GM19467 (cell line): ENCODE measurements around the gene PPP1R36.
A peak's percentile ranks its signal among the peaks of the same experiment; 100 is the strongest.
"Not testable (repeated sequence)": the region's sequence is repeated elsewhere in the genome, so short reads cannot be mapped to it uniquely, and the experiment has no call there.

ENCODE experiments used
- ATAC-seq: cut with Tn5 transposase; IDR thresholded peaks from one replicate; pipeline ENCODE4 v1.9.1; 2021; ENCODE audit warnings: mild to moderate bottlenecking, moderate library complexity; ENCODE audit not compliant: unreplicated experiment

PPP1R36 gene

DNA sequence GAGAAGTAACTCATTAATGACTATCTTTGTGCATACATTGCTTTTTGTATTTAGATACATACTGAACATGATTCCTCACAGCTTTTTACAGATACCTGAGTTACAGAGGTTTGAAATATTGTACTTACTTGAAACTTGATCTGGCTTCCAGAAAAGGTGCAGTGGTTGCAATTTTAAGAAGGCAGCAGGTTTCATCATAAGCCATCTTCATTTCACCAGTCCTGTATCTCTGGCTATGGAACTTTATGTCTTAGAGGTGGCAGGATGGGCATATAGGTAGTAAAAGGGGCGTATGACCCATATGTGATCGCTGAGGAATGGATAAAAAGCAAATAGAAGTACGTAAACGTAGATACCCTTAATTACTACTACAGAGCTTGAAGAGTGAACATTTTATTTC lies 31.5 kb upstream of the PPP1R36 start:
- ATAC-seq, result no peak

DNA sequence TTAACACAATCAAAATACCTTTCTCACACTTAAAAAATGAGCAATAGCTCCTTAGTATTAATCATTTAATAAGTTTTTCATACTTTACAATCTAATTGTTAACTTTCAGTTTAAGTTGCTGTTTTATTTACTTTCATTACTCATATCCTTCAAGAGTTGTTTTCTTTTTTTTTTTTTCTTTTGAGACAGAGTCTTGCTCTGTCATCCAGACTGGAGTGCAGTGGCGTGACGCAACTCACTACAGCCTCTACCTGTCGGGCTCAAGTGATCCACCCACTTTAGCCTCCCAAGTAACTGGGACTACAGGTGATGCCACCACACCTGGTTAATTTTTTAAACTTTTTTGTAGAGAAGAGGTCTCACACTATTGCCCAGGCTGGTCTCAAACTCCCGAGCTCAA lies 29.1 kb upstream of the PPP1R36 start:
- ATAC-seq, result no peak

DNA sequence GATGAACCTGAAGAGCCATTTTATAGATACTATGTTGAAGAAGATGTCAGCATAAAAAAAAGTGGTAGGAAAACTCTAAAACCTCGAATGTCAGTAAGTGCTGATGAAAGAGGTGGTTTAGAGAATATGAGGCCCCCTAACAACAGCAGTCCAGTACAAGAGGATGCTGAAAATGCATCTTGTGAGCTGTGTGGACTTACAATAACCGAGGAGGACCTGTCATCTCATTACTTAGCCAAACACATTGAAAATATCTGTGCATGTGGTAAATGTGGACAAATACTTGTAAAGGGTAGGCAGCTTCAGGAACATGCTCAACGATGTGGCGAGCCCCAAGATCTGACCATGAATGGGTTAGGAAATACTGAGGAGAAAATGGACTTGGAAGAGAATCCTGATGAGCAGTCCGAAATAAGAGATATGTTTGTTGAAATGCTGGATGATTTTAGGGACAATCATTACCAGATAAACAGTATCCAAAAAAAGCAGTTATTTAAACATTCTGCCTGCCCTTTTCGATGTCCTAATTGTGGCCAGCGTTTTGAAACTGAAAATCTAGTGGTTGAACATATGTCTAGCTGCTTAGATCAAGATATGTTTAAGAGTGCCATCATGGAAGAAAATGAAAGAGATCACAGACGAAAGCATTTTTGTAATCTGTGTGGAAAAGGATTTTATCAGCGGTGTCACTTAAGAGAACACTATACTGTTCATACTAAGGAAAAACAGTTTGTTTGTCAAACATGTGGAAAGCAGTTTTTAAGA lies 27.0 kb upstream of the PPP1R36 start:
- ATAC-seq, result no peak

DNA sequence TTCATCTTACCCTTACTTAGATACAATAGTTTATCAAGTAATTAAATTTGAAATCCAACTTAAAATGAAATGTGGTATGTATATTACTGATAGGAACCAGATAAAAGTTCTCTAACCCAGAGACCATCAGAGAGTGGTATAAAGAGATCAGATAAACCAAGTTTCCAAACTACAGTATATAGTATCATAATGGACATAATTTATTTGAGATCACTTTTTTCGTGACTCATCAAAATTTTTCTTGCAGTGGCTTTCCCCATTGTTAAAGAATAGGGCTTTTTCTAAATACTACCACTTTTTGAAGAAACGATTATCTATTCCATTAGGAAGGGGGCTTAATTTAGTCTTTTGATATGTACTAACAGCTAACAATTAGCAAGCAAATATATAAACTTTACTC lies 24.4 kb upstream of the PPP1R36 start:
- no peak for ATAC-seq

DNA sequence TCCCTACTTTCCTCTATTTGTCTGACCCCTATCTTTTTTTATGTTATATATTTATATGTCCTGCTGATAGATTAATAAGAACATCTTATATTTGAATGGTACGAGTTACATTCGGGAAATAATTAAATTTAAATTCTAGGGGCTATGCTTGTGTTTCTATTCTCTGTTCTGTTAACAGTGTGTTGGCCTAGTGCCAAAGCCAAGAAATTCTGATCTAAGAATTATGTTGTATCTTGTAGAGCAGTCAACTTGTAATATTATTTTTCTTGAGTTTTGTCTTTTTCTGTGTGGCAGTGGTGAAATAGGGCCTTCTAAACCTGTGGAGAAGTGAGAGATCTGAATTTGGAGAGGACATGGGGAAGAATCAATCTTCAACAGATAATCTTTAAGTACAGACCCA lies 18.2 kb upstream of the PPP1R36 start:
- ATAC-seq, result no peak

DNA sequence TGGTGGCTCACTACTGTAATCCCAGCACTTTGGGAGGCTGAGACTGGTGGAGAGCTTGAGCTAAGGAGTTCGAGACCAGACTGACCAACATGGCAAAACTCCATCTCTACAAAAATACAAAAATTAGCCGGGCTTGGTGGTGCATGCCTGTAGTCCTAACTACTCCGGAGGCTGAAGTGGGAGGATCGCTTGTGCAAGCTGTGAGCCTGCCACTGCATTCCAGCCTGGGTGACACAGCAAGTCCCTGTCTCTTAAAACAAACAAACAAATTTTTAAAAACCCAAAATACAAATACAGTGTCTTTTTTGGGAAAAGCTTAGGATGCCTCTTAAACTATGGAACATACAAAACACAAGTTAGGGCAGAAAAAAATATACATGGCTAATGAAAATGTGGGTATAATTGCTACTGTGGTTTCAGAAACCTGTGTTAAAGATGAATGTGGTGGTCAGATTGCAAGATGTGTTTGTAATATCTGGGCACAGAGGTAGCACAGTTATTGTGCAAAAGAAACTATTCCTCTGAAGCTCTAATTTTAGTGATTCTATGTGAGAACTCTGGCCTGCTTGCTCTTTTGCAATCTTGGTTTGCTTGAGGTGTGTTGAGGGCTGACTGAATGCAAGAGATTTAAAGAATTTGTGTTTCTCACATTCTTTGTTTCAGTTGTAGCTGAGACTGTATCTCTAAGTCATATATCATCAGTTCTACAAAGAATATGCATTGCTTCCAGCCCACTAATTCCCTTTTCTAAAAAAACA lies 13.1 kb upstream of the PPP1R36 start:
- ATAC-seq, result no peak

DNA sequence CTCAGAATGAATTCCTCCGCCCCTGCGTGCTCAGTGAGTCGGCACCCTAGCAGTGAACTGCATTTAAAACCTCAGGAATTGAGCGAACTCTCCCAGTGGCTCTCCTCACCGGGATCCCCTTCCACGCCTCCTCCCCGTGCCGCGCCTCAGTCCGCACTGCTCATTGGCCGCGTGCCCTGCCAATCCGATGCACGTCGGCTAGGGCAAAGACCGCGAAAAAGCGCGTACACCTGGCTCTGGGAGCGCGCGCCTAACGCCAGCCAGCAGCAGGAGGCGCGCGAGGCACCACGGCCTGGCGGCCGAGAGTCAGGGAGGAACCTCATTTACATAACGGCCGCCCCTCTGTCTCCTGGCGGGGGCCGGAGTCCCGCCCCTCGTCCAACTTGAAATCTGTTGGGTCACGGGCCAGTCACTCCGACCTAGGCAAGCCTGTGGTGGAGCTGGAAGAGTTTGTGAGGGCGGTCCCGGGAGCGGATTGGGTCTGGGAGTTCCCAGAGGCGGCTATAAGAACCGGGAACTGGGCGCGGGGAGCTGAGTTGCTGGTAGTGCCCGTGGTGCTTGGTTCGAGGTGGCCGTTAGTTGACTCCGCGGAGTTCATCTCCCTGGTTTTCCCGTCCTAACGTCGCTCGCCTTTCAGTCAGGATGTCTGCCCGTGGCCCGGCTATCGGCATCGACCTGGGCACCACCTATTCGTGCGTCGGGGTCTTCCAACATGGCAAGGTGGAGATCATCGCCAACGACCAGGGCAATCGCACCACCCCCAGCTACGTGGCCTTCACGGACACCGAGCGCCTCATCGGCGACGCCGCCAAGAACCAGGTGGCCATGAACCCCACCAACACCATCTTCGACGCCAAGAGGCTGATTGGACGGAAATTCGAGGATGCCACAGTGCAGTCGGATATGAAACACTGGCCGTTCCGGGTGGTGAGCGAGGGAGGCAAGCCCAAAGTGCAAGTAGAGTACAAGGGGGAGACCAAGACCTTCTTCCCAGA lies 9.3 kb upstream of the PPP1R36 start, which contains the start of gene HSPA2:
Gene HSPA2 (plus strand): TSS at position 534 of the 995 bp plus-strand sequence. CDS start 109 bp downstream, at position 643.
- ATAC-seq, result peak; percentile 95

DNA sequence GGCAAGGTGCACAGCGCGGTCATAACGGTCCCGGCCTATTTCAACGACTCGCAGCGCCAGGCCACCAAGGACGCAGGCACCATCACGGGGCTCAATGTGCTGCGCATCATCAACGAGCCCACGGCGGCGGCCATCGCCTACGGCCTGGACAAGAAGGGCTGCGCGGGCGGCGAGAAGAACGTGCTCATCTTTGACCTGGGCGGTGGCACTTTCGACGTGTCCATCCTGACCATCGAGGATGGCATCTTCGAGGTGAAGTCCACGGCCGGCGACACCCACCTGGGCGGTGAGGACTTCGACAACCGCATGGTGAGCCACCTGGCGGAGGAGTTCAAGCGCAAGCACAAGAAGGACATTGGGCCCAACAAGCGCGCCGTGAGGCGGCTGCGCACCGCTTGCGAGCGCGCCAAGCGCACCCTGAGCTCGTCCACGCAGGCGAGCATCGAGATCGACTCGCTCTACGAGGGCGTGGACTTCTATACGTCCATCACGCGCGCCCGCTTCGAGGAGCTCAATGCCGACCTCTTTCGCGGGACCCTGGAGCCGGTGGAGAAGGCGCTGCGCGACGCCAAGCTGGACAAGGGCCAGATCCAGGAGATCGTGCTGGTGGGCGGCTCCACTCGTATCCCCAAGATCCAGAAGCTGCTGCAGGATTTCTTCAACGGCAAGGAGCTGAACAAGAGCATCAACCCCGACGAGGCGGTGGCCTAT lies 8.3 kb upstream of the PPP1R36 start:
- ATAC-seq, result no peak

DNA sequence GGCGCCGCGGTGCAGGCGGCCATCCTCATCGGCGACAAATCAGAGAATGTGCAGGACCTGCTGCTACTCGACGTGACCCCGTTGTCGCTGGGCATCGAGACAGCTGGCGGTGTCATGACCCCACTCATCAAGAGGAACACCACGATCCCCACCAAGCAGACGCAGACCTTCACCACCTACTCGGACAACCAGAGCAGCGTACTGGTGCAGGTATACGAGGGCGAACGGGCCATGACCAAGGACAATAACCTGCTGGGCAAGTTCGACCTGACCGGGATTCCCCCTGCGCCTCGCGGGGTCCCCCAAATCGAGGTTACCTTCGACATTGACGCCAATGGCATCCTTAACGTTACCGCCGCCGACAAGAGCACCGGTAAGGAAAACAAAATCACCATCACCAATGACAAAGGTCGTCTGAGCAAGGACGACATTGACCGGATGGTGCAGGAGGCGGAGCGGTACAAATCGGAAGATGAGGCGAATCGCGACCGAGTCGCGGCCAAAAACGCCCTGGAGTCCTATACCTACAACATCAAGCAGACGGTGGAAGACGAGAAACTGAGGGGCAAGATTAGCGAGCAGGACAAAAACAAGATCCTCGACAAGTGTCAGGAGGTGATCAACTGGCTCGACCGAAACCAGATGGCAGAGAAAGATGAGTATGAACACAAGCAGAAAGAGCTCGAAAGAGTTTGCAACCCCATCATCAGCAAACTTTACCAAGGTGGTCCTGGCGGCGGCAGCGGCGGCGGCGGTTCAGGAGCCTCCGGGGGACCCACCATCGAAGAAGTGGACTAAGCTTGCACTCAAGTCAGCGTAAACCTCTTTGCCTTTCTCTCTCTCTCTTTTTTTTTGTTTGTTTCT lies 7.6 kb upstream of the PPP1R36 start:
- ATAC-seq, result no peak

DNA sequence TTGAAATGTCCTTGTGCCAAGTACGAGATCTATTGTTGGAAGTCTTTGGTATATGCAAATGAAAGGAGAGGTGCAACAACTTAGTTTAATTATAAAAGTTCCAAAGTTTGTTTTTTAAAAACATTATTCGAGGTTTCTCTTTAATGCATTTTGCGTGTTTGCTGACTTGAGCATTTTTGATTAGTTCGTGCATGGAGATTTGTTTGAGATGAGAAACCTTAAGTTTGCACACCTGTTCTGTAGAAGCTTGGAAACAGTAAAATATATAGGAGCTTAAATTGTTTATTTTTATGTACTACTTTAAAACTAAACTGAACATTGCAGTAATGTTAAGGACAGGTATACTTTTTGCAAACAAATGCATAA lies 6.9 kb upstream of the PPP1R36 start:
- no peak for ATAC-seq

DNA sequence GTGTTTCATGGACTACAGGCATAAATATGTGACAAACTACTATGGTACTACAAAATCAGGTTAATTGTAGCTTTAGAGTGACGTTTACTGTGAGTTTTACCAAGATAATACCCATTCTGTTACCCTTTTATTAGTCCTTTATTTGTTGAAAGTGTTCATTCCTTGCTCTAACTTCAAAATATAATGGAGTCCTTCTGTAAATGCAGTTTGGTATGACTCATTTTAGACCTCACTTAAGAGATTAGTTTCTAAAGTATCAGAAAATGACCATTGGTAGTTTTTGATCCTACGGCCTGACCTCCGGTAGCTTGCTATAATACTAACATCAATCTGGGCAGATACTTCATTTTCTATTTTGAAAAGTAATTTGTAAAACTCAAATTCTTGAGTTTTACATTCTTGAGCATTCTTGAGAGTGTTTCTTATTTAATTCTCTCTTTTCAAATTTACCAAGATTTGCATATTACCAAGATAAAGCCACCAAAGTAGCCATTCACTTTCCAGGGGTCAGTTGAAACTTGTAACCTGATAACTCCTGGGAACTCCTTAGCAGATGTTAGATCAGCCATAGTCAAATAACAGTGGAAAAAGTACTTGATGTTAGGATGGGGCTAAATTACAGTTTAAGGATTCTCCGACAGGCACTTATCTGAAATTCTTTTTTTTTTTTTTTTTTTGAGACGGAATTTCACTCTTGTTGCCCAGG lies 5.0 kb upstream of the PPP1R36 start:
- no peak for ATAC-seq

DNA sequence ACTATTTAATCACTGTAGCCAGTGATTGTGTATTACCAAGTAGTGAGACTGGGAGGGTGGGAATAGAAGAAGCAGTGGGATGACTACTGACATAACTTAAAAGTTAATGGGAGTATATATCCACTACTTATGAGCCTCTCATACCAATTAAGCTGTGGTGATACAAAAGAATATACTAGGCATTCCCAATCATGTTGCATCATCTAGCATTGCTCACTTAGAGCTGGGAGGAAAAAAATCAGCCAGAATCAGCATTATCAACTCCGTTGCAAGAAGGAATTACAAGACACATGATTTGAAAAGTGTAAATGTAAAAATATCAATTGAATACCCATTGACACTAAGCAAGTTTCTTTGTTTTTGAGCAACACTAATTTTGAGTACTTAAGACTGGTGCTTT lies 745 bp upstream of the PPP1R36 start:
- no peak for ATAC-seq

DNA sequence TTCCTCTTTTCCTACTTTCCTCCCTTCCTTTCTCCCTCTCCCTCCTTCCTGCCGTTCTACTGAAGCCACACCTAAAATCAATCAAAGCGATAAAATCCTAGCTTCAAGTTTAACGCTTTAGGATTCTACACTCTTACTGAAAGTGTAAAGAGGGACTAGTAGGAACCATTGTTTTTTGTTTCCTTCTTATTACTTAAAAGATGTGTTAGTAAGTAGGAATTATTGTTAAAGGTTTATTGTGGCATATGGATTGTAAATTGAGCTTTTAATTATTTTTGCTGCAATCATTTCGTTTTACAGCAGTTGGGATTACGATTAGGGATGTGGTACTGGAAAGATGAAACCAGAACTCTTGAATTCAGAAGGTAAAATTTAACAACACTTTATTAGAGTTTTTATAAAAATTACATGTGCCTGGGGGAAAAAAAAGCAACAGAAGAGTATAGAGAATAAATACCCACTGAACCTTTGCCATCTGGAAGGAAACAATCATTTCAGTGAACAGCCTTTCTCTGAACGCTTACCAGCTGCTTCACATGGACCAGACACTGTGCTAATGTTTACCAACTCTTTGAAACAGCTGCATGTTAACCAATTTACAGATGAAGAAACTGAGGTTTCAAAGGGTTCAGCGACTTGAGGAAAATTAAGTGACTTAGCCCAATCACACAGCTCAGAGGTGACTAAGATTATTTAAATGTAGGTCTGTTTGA lies 1.0 kb downstream of the PPP1R36 start:
- ATAC-seq, result no peak

DNA sequence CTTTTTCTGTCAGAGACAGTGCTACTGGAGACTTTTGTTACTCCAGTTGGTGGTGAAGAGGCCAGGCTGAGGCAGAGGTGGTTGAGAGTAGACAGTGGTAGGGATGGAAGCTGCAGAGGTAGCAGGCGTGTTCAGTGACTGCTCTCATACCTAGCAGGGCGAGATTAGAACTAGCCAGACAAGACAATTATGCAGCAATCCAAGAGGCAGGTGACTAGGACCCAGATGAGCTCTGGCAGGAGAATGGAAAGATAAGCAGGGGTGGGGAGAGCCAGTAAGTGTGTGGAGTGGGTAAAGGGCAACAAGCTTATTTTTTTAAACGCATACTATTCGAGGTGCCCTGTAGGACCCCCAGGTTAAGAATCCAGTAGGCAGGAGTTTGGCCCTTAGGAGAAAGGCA lies 4.8 kb downstream of the PPP1R36 start:
- ATAC-seq, result no peak

DNA sequence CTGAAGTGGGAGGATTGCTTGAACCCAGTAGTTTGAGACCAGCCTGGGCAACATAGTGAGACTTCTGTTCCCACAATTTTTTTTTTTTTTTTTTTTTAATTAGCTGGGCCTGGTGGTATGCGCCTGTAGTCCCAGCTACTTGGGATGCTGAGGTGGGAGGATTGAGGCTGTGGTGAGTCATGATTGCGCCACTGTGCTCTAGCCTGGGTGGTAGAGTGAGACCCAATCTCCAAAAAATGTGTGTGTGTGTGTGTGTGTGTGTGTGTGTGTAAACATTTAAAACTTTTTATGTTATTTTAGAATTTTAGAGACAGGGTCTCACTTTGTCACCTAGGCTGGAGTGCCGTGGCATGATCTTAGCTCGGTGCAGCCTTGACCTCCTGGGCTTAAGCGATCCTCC lies 6.8 kb downstream of the PPP1R36 start:
- ATAC-seq, result no peak

DNA sequence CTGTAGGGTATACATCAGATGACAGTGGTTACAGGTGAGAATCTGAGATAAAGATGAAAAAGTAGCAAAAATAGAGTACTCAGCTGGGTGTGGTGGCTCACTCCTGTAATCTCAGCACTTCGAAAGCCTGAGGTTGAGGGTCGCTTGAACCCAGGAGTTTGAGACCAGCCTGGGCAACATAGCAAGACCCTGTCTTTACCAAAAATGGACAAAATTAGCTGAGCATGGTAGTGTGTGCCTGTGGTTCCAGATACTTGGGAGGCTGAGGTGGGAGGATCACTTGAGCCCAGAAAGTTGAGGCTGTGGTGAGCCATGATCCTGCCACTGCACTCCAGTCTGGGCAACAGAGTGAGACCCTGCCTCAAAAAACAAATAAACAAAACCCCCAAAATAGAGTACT lies 8.5 kb downstream of the PPP1R36 start:
- not testable (repeated sequence) for ATAC-seq

DNA sequence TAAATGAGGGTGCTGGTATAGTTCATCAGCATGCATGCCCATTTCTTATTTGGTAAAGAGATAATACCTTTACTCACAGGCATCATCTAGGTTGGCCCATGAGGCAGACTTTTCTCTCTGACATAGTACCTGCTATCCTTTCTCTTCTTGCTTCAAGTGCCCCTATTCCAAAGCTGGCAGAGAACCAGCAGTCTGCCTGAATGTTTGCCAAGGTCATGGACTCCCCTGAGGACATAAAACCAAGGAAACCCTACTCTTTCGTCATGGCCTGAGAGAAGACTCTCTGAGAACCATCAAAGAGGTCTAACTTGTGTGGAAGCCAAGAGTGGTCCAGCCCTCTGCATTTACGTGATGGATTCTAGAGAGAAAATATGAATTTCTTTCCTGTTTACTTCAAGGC lies 11.9 kb downstream of the PPP1R36 start:
- ATAC-seq, result no peak

DNA sequence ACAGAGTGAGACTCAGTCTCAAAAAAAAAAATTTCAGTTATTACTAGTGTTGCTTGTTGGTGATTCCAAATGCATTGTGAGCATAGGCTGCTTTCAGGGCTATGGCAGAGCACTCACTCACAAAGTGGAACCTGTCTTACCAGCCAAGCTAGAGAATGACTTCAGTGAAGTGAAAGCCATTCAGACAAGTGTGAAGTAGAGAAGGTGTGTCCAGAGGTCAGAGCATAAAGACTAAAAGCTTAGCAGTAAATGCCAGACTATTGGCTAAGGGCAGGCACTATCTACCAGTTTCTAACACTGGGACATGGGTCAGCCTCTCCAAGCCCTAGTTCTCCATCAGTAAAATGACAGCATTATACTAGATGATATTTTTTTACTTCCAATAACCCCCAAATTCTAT lies 12.7 kb downstream of the PPP1R36 start:
- ATAC-seq, result no peak
